ENCODE measurements around the gene SLC1A3. TPM values are rescaled to one million over a fixed set of nuclear protein-coding genes. Genes with fewer than 3 reads are reported as not detected.

Gene SLC1A3
- total RNA-seq, 2 experiments from 2014 or later, result 0.34 to 0.74 TPM

- H3K4me3 Mint-ChIP-seq, result no peak overlapping the region
- ChIA-PET POLR2A (interaction anchor here (0.7 kb wide), 1 partner anchor 248 kb away, joined by 3 read pairs; no protein-coding TSS in a partner anchor), CTCF (interaction anchor here (0.7 to 3.4 kb wide), 19 partner anchors 9 to 612 kb away, joined by 3 to 25 read pairs (median 4); partner anchors contain the start of gene SKP2)
- no peaks in the 10 kb centered on the region for H3K36me3 Mint-ChIP-seq (ENCODE audit: low read depth)
- no peak overlapping the region for H3K27ac Mint-ChIP-seq
- ATAC-seq (no peak), DNase-seq (no peak)
- intact Hi-C loops (cut with micrococcal nuclease), result loop anchor here (5.0 to 10.0 kb wide), 2 partner anchors 424 to 616 kb away; no protein-coding TSS in a partner anchor
- H3K4me1 Mint-ChIP-seq (ENCODE audit: low read depth), result peaks cover 11% of the 10 kb centered on the region
- no peak for TF ChIP-seq CTCF (IDR thresholded peaks at IDR 0.05)
- H3K9me3 Mint-ChIP-seq, result no peaks in the 10 kb centered on the region
- peaks cover 23% of the 10 kb centered on the region for H3K27me3 Mint-ChIP-seq
These were observed 84.8 kb downstream of the SLC1A3 start for GRCh38 chr5:36691226-36691625.

GRCh38 chr5:36691696-36692371 is 85.4 kb downstream of the SLC1A3 start:
- Mint-ChIP-seq H3K9me3 (no peaks in the 10 kb centered on the region), H3K4me3 (no peak overlapping the region), H3K36me3 (ENCODE audit: low read depth) (no peaks in the 10 kb centered on the region), H3K4me1 (ENCODE audit: low read depth) (peaks cover 11% of the 10 kb centered on the region), H3K27me3 (peaks cover 23% of the 10 kb centered on the region), H3K27ac (no peak overlapping the region)
- CTCF ChIA-PET, result interaction anchor here (0.6 to 3.4 kb wide), 14 partner anchors 9 to 613 kb away, joined by 3 to 25 read pairs (median 3); partner anchors contain the start of gene NADK2
- TF ChIP-seq CTCF (IDR thresholded peaks at IDR 0.05), result no peak
- intact Hi-C loops (cut with micrococcal nuclease), result loop anchor here (5.0 to 10.0 kb wide), 2 partner anchors 425 to 617 kb away; no protein-coding TSS in a partner anchor
- ATAC-seq (no peak), DNase-seq (no peak)
- POLR2A ChIA-PET, result interaction anchor here (1.1 kb wide), 1 partner anchor 8 kb away, joined by 3 read pairs; no protein-coding TSS in a partner anchor

GRCh38 chr5:36692791-36693763 is 86.7 kb downstream of the SLC1A3 start:
- CTCF ChIA-PET, result interaction anchor here (0.7 to 3.4 kb wide), 16 partner anchors 9 to 451 kb away, joined by 3 to 12 read pairs (median 4); partner anchors contain the start of gene NADK2
- Mint-ChIP-seq H3K27ac (no peak overlapping the region), H3K9me3 (no peaks in the 10 kb centered on the region), H3K27me3 (peaks cover 23% of the 10 kb centered on the region), H3K36me3 (ENCODE audit: low read depth) (no peaks in the 10 kb centered on the region), H3K4me1 (ENCODE audit: low read depth) (peaks cover 11% of the 10 kb centered on the region), H3K4me3 (no peak overlapping the region)
- intact Hi-C loops (cut with micrococcal nuclease), result loop anchor here (5.0 to 10.0 kb wide), 2 partner anchors 426 to 618 kb away; no protein-coding TSS in a partner anchor
- DNase-seq, result peak; percentile 70
- POLR2A ChIA-PET, result interaction anchor here (1.1 kb wide), 1 partner anchor 9 kb away, joined by 3 read pairs; no protein-coding TSS in a partner anchor
- peak; percentile 60 for ATAC-seq
- TF ChIP-seq CTCF (IDR thresholded peaks at IDR 0.05), result peak; percentile 75

GRCh38 chr5:36694351-36694750 is 87.9 kb downstream of the SLC1A3 start:
- POLR2A ChIA-PET, result no interaction called here
- no peak overlapping the region for H3K27ac Mint-ChIP-seq
- no peaks in the 10 kb centered on the region for H3K36me3 Mint-ChIP-seq (ENCODE audit: low read depth)
- peaks cover 9% of the 10 kb centered on the region for H3K4me1 Mint-ChIP-seq (ENCODE audit: low read depth)
- no peak for DNase-seq
- CTCF ChIA-PET, result interaction anchor here (0.6 to 3.0 kb wide), 4 partner anchors 11 to 429 kb away, joined by 3 to 19 read pairs (median 8); no protein-coding TSS in a partner anchor
- no peak for TF ChIP-seq CTCF (IDR thresholded peaks at IDR 0.05)
- ATAC-seq, result no peak
- H3K9me3 Mint-ChIP-seq, result no peaks in the 10 kb centered on the region
- H3K4me3 Mint-ChIP-seq, result no peak overlapping the region
- peaks cover 19% of the 10 kb centered on the region for H3K27me3 Mint-ChIP-seq
- intact Hi-C loops (cut with micrococcal nuclease), result loop anchor here (5.0 to 10.0 kb wide), 2 partner anchors 427 to 620 kb away; no protein-coding TSS in a partner anchor

Data from activated CD8-positive, alpha-beta T cell treated with anti-CD3 and anti-CD28 coated beads for 36 hours (primary cell).